ENCODE data around the gene RAB43.
"Not testable (repeated sequence)": the region's sequence is repeated elsewhere in the genome, so short reads cannot be mapped to it uniquely, and the experiment has no call there.

The RAB43 gene

GRCh38 chr3:129095285-129095684, 26.3 kb downstream of the RAB43 start:
- no peak for DNase-seq (ENCODE audit: low read depth, low spot score)

DNA sequence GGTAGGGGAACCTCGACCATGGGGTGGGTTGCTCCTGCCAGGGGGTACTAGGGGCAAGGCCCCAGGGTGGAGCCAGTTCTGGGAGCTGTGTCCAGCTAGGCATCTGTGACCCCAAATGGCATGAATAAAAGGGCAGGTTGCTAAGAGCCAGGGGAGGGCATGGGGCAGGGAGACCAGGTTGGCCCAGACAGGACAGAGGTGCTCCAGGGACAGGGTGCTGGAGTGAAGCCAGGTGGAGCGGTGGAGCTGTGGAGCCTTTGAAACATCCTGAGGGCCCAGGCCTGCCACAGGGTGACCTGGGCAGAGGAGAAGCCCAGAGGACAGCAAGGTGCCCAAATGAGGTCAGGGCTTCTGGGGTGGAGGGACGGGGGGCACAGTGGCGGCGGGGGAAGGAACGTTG, 33.3 kb downstream of the RAB43 start:
- DNase-seq (ENCODE audit: low read depth, low spot score) = not testable (repeated sequence)

GRCh38 chr3:129087904-129088303, 33.7 kb downstream of the RAB43 start:
- DNase-seq (ENCODE audit: low read depth, low spot score) = not testable (repeated sequence)

DNA sequence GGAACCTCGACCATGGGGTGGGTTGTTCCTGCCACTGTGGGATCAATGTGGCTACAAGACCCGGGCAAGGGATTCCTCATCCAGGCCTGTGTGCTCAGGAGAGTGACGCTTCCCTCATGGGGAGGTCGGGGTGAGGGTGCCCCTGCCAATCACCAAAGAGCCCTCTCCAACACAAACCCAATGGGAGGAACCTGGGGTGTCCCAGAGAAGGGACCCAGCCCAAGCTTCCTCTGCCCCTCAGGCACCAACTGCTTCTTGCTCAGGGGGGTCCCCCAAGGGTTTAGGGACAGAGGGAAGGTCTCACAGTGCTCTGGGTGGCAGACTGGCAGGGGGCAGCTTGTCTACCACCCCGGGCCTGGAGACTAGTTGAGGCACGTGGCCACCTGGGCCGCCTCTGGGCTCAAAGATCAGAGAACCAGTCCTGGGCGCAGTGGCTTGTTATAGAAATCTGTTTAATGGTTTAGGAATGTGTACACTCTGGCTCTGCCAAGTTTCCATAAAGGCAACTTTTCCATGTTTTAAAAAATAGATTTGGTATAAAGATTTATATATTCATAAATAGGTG, 34.4 kb downstream of the RAB43 start:
- no peak for DNase-seq (ENCODE audit: low read depth, low spot score)

DNA sequence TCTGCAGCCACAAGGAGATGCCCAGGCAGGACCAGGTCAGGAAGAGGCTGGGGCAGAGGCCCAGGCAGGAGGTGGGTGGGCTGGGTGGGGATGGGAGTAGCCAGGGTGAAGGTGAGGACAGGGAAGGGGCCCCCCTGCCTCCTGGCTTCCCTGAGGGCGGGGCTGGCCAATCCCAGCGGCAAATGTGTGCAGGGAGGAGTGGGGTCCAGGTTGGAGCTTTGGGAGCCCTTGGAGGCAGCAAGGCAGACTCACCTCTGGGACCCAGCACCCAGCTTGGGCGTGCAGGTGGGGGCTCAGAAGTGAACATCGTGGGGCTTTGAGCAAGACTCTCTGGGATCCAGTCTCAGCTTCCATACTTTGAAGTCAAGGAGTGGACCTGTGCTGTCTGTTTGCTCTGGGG, 35.8 kb downstream of the RAB43 start:
- no peak for DNase-seq (ENCODE audit: low read depth, low spot score)

DNA sequence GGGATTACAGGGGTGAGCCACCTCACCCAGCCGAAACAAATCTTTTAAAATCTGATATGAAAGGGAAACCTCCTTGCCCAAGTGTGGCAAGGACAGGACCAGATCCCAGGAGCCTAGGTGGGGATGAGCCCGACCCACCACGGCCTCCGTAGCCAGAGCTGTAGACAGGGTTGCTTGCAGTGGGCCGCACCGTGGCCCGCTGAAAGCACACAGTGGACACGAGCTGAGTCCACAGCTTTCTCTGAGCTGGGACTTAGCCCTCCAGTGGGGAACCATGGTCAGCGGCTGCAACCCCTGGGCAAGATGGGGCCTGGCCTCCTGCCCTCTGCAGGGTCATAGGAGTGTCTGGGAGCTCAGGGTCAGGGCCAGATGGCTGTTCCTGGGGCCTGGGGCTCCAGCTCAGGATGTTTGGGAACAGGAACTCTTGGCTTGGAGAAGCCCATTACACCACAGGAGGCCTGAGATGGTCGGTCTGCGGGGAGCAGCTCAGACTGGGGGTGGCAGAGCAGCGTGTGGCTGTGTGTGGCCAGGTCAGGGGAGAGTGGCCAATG, 36.4 kb downstream of the RAB43 start:
- no peak for DNase-seq (ENCODE audit: low read depth, low spot score)

GRCh38 chr3:129084501-129084900, 37.1 kb downstream of the RAB43 start:
- no peak for DNase-seq (ENCODE audit: low read depth, low spot score)

DNA sequence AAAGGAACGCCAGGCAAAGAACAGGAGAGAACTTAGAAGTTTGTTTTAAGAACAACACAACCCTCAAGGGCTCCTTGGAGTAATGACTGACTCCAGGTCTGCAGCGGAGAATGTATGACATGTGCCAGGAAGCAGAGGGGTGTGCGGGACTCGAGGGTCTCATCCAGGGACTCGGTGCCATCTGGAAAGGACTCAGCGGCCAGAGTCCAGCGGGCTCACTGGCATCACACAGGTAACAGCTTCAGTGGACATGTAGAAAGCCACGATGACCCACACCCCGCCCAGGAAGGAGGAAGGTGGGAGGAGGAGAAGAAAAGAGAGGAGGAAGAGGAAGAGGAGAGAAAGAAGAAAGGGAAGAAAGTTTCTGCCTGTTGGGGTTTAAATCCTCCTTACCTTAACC, 39.6 kb downstream of the RAB43 start:
- no peak for DNase-seq (ENCODE audit: low read depth, low spot score)

DNA sequence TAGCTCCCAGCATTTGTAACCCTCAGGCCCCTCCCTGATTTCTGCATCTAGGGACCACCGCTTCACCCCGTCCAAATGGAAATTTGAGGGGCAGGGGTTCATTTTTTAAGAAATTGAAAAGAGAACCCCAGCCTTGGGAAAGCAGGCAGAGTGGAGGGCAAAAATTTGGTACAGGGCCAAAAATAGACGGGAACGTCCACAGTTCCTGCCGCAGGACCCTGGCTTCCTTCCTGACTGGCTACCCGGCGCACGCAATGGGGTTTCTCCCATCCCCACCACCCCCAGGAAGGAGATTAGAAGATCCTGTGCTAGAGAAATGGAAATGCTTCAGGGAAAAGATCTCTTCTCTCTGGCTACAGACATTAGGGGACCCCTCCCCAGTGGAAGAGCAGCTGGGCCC, 40.1 kb downstream of the RAB43 start:
- no peak for DNase-seq (ENCODE audit: low read depth, low spot score)

- DNase-seq (ENCODE audit: low read depth, low spot score) = no peak
These were observed 43.1 kb downstream of the RAB43 start for GRCh38 chr3:129078510-129078909.

- DNase-seq (ENCODE audit: low read depth, low spot score) = no peak
These were observed 44.4 kb downstream of the RAB43 start for GRCh38 chr3:129077222-129077621.

DNA sequence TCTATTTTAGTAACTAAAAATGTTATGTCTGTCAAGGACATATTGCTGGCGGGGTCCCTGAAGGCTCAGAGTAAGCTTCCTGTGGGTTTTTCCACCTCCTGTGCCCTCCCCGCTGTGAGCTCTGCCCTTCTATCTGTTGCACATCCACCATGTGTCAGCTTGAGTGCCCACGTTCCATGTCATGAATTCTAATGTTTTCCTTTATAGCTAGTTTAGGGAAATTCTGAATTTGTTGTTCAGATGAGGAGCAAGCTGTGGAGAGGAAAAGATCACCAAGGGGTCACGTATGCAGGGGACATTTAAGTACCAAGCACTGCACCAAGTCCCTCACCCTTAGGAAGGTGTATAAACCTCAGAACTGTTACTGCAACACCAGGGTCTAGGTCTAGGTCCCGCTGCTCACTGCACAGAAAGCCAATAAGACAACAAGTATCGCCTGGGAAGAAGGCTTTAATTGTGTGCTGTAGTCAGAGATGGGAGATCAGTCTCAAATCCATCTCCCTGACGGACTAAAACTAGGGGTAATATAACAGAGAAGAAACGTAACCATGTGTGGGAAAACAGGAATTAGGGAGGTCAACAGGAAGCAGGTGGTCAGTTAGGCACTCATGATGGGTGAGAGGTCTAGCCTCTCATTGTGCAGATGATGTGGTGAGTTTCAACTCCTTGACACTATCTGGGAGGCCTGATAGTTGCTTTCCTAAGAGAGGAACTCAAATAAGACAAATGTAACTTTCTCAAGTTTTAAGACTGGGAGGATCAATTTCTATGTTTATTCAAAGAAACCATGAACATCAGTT, 51.3 kb downstream of the RAB43 start:
- no peak for DNase-seq (ENCODE audit: low read depth, low spot score)

DNA sequence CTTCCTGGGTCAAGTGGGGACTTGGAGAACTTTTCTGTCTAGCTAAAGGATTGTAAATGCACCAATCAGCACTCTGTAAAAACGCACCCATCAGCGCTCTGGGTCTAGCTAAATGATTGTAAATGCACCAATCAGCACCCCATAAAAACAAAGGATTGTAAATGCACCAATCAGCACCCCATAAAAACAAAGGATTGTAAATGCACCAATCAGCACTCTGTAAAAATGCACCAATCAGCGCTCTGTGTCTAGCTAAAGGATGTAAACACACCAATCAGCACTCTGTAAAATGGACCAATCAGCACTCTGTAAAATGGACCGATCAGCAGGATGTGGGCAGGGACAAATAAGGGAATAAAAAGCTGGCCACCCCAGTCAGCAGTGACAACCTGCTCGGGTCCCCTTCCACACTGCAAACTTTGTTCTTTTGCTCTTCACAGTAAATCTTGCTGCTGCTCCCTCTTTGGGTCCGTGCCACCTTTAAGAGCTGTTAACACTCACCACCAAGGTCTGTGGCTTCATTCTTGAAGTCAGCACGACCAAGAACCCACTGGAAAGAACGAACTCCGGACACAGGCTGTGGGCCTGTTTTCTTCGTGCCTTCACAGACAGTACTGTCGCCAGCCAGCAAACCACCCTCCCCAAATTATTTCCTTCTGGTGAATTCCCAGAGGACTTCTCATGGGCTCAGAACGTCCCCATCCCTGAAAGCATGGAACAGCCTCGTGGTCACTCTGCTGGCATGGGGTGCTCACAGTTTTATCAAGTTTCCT, 52.1 kb downstream of the RAB43 start:
- DNase-seq (ENCODE audit: low read depth, low spot score) = not testable (repeated sequence)

DNA sequence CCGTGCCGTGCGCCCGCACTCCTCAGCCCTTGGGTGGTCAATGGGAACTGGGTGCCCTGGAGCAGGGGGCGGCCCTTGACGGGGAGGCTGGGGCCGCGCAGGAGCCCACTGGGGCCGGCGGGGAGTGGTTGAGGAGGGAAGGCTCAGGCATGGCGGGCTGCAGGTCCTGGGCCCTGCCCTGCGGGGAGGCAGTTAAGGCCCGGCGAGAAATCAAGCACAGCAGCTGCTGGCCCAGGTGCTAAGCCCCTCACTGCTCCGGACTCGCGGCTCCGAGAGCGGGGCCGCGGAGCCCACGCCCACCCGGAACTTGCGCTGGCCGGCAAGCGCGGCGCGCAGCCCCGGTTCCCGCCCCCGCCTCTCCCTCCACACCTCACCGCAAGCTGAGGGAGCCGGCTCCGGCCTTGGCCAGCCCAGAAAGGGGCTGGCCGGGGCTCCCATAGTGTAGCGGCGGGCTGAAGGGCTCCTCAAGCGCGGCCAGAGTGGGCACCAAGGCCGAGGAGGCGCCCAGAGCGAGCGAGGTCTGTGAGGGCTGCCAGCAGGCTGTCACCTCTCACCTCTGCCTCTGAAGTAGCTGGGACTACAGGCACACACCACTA, 53.2 kb downstream of the RAB43 start:
- no peak for DNase-seq (ENCODE audit: low read depth, low spot score)

DNA sequence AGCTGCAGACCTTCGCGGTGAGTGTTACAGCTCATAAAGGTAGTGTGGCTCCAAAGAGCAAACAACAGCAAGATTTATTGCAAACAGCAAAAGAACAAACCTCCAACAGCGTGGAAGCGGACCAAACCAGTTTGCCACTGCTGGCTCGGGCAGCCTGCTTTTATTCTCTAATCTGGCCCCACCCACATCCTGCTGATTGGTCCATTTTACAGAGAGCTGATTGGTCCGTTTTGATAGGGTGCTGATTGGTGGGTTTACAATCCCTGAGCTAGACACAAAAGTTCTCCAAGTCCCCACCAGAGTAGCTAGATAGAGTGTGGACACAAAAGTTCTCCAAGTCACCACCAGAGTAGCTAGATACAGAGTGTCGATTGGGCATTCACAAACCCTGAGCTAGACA, 53.9 kb downstream of the RAB43 start:
- DNase-seq (ENCODE audit: low read depth, low spot score) = not testable (repeated sequence)

GRCh38 chr3:129065720-129066073, 55.9 kb downstream of the RAB43 start:
- DNase-seq (ENCODE audit: low read depth, low spot score) = no peak

DNA sequence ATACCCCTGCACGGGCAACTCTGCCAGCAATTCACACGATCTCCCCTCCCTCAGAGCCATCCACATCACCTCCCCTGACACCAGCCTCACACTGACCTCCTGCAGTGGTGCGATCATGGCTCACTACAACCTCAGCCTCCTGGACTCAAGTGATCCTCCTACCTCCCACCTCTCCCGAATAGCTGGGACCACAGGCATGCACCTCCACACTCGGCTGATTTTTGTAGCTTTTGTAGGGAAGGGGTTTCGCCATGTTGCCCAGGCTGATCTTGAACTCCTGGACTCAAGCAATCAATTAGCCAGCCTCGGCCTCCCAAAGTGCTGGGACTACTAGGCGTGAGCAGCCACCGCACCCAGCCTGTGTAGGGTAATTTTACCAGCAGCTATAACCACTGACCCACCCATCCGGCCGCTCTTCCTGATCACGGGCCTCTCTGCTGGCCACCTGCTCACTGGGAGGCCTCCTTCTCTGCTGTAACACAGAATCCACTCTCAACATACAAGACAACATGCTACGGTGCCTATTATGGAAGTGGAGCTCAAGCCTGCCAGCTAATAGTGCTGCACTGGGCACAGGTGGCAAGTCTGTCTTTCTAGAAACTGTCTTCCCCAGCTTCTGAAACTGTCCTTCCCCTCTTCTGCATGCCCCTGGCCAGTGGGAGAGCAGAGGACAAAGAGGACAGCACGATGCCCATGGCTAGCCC, 56.4 kb downstream of the RAB43 start:
- no peak for DNase-seq (ENCODE audit: low read depth, low spot score)

DNA sequence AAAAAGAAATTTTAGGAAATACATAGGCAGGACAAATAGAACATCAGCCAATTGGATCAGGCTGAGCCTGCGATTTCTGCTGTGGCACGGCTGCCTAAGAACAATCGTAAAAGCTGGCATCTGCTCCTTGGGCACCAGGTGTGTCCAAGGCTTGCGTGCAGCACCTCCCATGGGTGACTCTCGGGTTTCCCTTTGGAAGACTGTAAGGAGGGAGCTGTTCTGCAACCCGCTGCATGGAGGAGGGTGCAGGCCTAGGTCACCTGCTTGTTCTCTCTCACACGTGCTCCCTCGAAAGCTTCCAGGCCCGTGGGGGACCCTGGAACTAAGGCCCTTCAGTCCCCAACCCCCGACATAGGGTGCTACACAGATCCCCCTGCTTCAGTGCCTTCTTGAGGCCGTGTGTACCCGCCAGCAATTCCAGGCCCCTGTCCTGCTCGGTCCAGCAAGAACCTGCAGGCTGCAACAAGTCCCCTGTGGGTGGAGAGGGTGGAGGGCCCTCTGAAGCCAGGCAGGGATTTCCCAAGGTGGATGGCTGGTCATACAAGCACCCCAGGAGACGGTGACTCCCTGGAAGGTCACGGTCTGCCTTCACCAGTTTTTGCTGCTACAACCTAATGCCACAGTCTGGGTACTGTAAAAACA, 57.6 kb downstream of the RAB43 start:
- no peak for DNase-seq (ENCODE audit: low read depth, low spot score)

- no peak for DNase-seq (ENCODE audit: low read depth, low spot score)
These were observed 58.4 kb downstream of the RAB43 start for GRCh38 chr3:129063091-129063640.
